H1 (cell line): Measurements from ENCODE around the gene GRIFIN. TPM values are rescaled to one million over a fixed set of nuclear protein-coding genes. Genes with fewer than 3 reads are reported as not detected.
A peak's percentile ranks its signal among the peaks of the same experiment; 100 is the strongest.

Experiments
- CTCF ChIA-PET: fragments of 300-600 bp; sonication (Branson Sonifier 250); formaldehyde crosslinking; loops from one replicate; lab custom pipeline; 2021; ENCODE audit not compliant: partially characterized antibody; lab: Charles Lee
- POLR2A ChIA-PET: fragments of 300-600 bp; sonication (Branson Sonifier 250); formaldehyde crosslinking; loops from one replicate; lab custom pipeline; 2021; ENCODE audit warnings: inconsistent platforms; ENCODE audit not compliant: partially characterized antibody; lab: Charles Lee
- DNase-seq, 2 experiments: peaks; one replicate each; pipeline versions ENCODE4 v3.0.0 to v3.0.0-alpha.2; 2010 to 2022; ENCODE audit warnings: low spot score in 2 of 2, low read depth in 1 of 2, mixed read lengths in 1 of 2
- FAIRE-seq: peaks from 2 replicates; lab custom pipeline; 2011; peaks lifted over from hg19 to GRCh38; lab: Jason Lieb, UNC
- H2AFZ ChIP-seq: 2 replicates; pipeline ENCODE4 v1.8.1; 2012; ENCODE audit warnings: low read length, inconsistent platforms
- H2AK5ac ChIP-seq: 2 replicates; pipeline ENCODE4 v1.6.1; 2013; ENCODE audit warnings: low read depth, low read length
- H2BK120ac ChIP-seq: replicated peaks from 2 replicates; pipeline ENCODE3; 2013; ENCODE audit warnings: low read depth, low read length, inconsistent platforms
- H2BK12ac ChIP-seq: 2 replicates; pipeline ENCODE4 v1.6.1; 2013; ENCODE audit warnings: low read depth, low read length
- H2BK15ac ChIP-seq: 2 replicates; pipeline ENCODE4 v1.6.1; 2013; ENCODE audit warnings: low read length
- H2BK20ac ChIP-seq: 2 replicates; pipeline ENCODE4 v1.6.1; 2013; ENCODE audit warnings: low read length
- H2BK5ac ChIP-seq: 2 replicates; pipeline ENCODE4 v1.6.1; 2013; ENCODE audit warnings: low read depth, low read length
- H3K14ac ChIP-seq: 2 replicates; pipeline ENCODE4 v1.6.1; 2013; ENCODE audit warnings: inconsistent platforms; ENCODE audit not compliant: insufficient read length
- H3K18ac ChIP-seq: 2 replicates; pipeline ENCODE4 v1.6.1; 2013; ENCODE audit warnings: low read length; ENCODE audit errors: extremely low read depth
- H3K23ac ChIP-seq: 2 replicates; pipeline ENCODE4 v1.6.1; 2013; ENCODE audit warnings: inconsistent platforms; ENCODE audit not compliant: insufficient read length
- H3K23me2 ChIP-seq: 2 replicates; pipeline ENCODE4 v1.6.1; 2013; ENCODE audit warnings: low read depth, low read length
- H3K27ac ChIP-seq: 2 replicates; pipeline ENCODE4 v1.6.1; 2011; ENCODE audit warnings: low read depth, low read length, inconsistent platforms
- H3K27me3 ChIP-seq, 4 experiments: replicated peaks in 1 of 4; 1 replicate in 1 of 4; 2 replicates in 3 of 4; pipeline versions ENCODE4 v1.6.1 to v1.8.1; 2011 to 2013; ENCODE audit warnings: low read length in 3 of 4, mild to moderate bottlenecking in 3 of 4, inconsistent platforms in 2 of 4, mixed read lengths in 2 of 4, moderate library complexity in 1 of 4; ENCODE audit not compliant: control insufficient read depth in 3 of 4, insufficient read depth in 3 of 4; ENCODE audit errors: extremely low read depth in 1 of 4
- H3K36me3 ChIP-seq, 4 experiments: 2 replicates each; pipeline versions ENCODE4 v1.6.1 to v1.8.1; 2011 to 2013; ENCODE audit warnings: mild to moderate bottlenecking in 4 of 4, low read length in 3 of 4, moderate library complexity in 2 of 4, control low read depth in 1 of 4, inconsistent platforms in 1 of 4; ENCODE audit not compliant: insufficient read depth in 4 of 4, control insufficient read depth in 2 of 4
- H3K4ac ChIP-seq: replicated peaks from 2 replicates; pipeline ENCODE3; 2013; ENCODE audit warnings: low read length, low read depth, mixed read lengths, inconsistent platforms; ENCODE audit not compliant: insufficient read length
- H3K4me1 ChIP-seq, 4 experiments: replicated peaks in 1 of 4; 1 replicate in 1 of 4; 2 replicates in 3 of 4; pipeline versions ENCODE4 v1.6.1 to v1.8.1; 2011 to 2013; ENCODE audit warnings: low read length in 3 of 4, inconsistent platforms in 2 of 4, mixed read lengths in 1 of 4; ENCODE audit not compliant: insufficient read depth in 4 of 4, control insufficient read depth in 3 of 4
- H3K4me2 ChIP-seq, 2 experiments: 2 replicates each; pipeline versions ENCODE4 v1.6.1 to v1.8.1; 2011 to 2013; ENCODE audit warnings: low read depth in 2 of 2, low read length in 2 of 2, control low read depth in 1 of 2, inconsistent platforms in 1 of 2, mild to moderate bottlenecking in 1 of 2; ENCODE audit not compliant: insufficient read depth in 1 of 2
- H3K4me3 ChIP-seq, 4 experiments: fragments of 200-600, 300-600 bp in 1 of 4; sonication (generic), shearing (Covaris generic), sonication (Bioruptor Twin) in 1 of 4; 2 replicates each; pipeline versions ENCODE4 v1.5.1 to v1.8.1; 2011 to 2016; ENCODE audit warnings: low read length in 4 of 4, low read depth in 3 of 4, control low read depth in 2 of 4, inconsistent platforms in 2 of 4, mild to moderate bottlenecking in 2 of 4, mixed read lengths in 1 of 4, moderate library complexity in 1 of 4; ENCODE audit not compliant: insufficient read depth in 2 of 4; ENCODE audit errors: extremely low read depth in 1 of 4
- H3K56ac ChIP-seq: replicated peaks from 2 replicates; pipeline ENCODE3; 2013; ENCODE audit warnings: low read depth, mild to moderate bottlenecking, mixed read lengths, low read length, inconsistent platforms; ENCODE audit not compliant: insufficient read length
- H3K79me1 ChIP-seq: 2 replicates; pipeline ENCODE4 v1.6.1; 2013; ENCODE audit warnings: low read depth, low read length, control low read depth
- H3K79me2 ChIP-seq, 2 experiments: 2 replicates each; pipeline versions ENCODE4 v1.6.1 to v1.8.1; 2012 to 2013; ENCODE audit warnings: low read length in 2 of 2, mild to moderate bottlenecking in 2 of 2, inconsistent platforms in 1 of 2; ENCODE audit not compliant: insufficient read depth in 2 of 2, control insufficient read depth in 1 of 2
- H3K9ac ChIP-seq, 4 experiments: replicated peaks in 1 of 4; 1 replicate in 1 of 4; 2 replicates in 3 of 4; pipeline versions ENCODE4 v1.6.1 to v1.8.1; 2011 to 2013; ENCODE audit warnings: low read depth in 3 of 4, low read length in 3 of 4, control low read depth in 2 of 4, mild to moderate bottlenecking in 2 of 4, moderate library complexity in 2 of 4, inconsistent platforms in 1 of 4; ENCODE audit errors: extremely low read depth in 1 of 4
- H3K9me3 ChIP-seq, 2 experiments: 2 replicates each; pipeline versions ENCODE4 v1.6.1 to v1.8.1; 2012 to 2013; ENCODE audit warnings: mild to moderate bottlenecking in 2 of 2, moderate library complexity in 2 of 2, control low read depth in 1 of 2, inconsistent platforms in 1 of 2, low read depth in 1 of 2, low read length in 1 of 2, mixed read lengths in 1 of 2; ENCODE audit not compliant: insufficient read depth in 2 of 2
- H4K20me1 ChIP-seq, 2 experiments: replicated peaks in 1 of 2; 2 replicates each; pipeline versions ENCODE3 to v1.8.1; 2011 to 2013; ENCODE audit warnings: inconsistent platforms in 2 of 2, low read length in 2 of 2, mild to moderate bottlenecking in 1 of 2; ENCODE audit not compliant: insufficient read depth in 2 of 2, control insufficient read depth in 1 of 2
- H4K5ac ChIP-seq: 2 replicates; pipeline ENCODE4 v1.6.1; 2013; ENCODE audit warnings: low read length, low read depth, mixed read lengths, inconsistent platforms; ENCODE audit not compliant: insufficient read length
- H4K8ac ChIP-seq: 2 replicates; pipeline ENCODE4 v1.8.0; 2013; ENCODE audit warnings: mild to moderate bottlenecking, moderate library complexity, low read length, inconsistent platforms; ENCODE audit not compliant: insufficient read depth; ENCODE audit errors: extremely low read depth
- H4K91ac ChIP-seq: replicated peaks from 2 replicates; pipeline ENCODE3; 2013; ENCODE audit warnings: low read length, mixed read lengths, inconsistent platforms; ENCODE audit not compliant: insufficient read length
- CBX8 ChIP-seq: fragments of 300-800, 300-1000 bp; sonication (generic); IDR thresholded peaks from 2 replicates; pipeline ENCODE4 v1.7.1; 2016; ENCODE audit warnings: low read depth, low read length, borderline replicate concordance
- CHD1 ChIP-seq: IDR thresholded peaks from 2 replicates; pipeline ENCODE4 v1.6.1; 2012; ENCODE audit warnings: low read depth, low read length, improper control_type of control experiment
- EGR1 ChIP-seq: IDR thresholded peaks from 2 replicates; pipeline ENCODE4 v1.6.1; 2011; ENCODE audit warnings: low read depth, low read length, borderline replicate concordance
- JUN ChIP-seq: IDR thresholded peaks from 2 replicates; pipeline ENCODE4 v1.6.1; 2011; ENCODE audit warnings: low read depth, mild to moderate bottlenecking, improper control_type of control experiment, low read length
- SIRT6 ChIP-seq: IDR thresholded peaks from one replicate; pipeline ENCODE4 v1.7.1; 2012; ENCODE audit warnings: low read length, inconsistent platforms
- SUZ12 ChIP-seq: fragments of 200-600 bp; sonication (generic); IDR thresholded peaks from 2 replicates; pipeline ENCODE4 v1.6.1; 2012; ENCODE audit warnings: mild to moderate bottlenecking, inconsistent platforms, low read length, moderate library complexity, mixed read lengths
- WGBS, 2 experiments: shearing (Covaris generic) in 1 of 2; methylation state at CpG; one replicate each; pipeline versions ENCODE4 v1.1.6 to v1.1.7; 2013 to 2015; ENCODE audit warnings: low lambda C conversion rate in 2 of 2, mixed read lengths in 2 of 2, inconsistent platforms in 1 of 2, low coverage in 1 of 2, missing lambda C conversion rate in 1 of 2; ENCODE audit not compliant: insufficient replicate concordance in 2 of 2, insufficient coverage in 1 of 2, insufficient read length in 1 of 2; ENCODE audit errors: extremely low coverage in 1 of 2, missing lambda C conversion rate in 1 of 2; 5-methylcytosine and 5-hydroxymethylcytosine counted together
- polyA plus RNA-seq, 7 experiments: library from polyadenylated mRNA; depleted of rRNA in 3 of 7; stranded (reverse) in 5 of 7; unstranded in 2 of 7; fragments of >200 nt in 5 of 7; fragments of 200-250 nt in 2 of 7; gene quantifications; 1 replicate in 5 of 7; 2 replicates in 1 of 7; 4 replicates in 1 of 7; pipeline versions ENCODE4 v1.2.1 to v1.2.3, GENCODE V29; 2011 to 2013; ENCODE audit warnings: missing spikeins in 2 of 7, mixed read lengths in 2 of 7
- total RNA-seq: library from RNA; stranded (reverse); fragmentation: NEBNext Ultra II Directional; extraction: Animal tissue kit (Norgen Biotek cat#: 25700); gene quantifications from 2 replicates; pipeline ENCODE4 v1.2.1, GENCODE V29; 2021
- TF ChIP-seq, protein P1 (sequence below): IDR thresholded peaks from 2 replicates; pipeline ENCODE4 v1.6.1; 2011; ENCODE audit warnings: low read length, improper control_type of control experiment

GRIFIN gene
- total and polyA plus RNA-seq, 2 of the 8 experiments (the other 6 are each of a cell fraction or from before 2014, with no cell fraction given), result not detected

DNA sequence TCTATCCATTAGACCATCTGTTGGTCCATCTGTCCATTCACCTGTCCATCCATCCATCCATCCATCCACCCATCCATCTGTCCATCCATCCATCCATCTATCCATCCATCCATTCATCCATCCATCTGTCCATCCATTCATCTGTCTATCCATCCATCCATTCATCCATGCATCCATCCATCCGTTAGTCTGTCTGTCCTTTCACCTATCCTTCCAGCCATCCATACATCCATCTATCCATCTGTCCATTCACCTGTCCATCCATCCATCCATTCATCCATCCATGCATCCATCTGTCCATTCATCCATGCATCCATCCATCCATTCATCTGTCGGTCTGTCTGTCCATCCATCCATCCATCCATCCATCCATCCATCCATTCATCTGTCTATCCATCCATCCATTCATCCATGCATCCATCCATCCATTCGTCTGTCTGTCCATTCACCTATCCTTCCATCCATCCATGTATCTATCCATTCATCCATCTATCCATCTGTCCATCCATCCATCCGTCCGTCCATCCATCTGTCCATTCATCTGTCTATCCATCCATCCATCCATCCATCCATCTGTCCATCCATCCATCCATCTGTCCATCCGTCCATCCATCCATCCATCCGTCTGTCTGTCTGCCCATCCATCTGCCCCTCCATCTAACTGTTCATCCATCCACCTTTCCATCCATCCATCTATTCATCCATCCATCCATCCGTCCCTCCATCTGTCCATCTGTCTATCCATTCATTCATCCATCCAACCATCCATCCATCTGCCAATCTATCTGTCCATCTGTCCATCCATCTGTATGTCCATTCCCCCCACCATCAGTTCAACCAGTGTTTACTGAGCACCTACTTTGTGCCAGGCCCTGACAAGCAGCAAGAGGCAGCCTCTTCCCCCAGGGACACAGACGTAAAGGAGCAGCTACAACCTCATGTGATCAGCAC lies 38.5 kb upstream of the GRIFIN start:
- Histone ChIP-seq H3K79me1 (no peaks in the 10 kb centered on the region), H4K8ac (no peak overlapping the region), H3K36me3 (no peaks in the 10 kb centered on the region), H2BK5ac (no peak overlapping the region; the same call in 1 of the 2 replicates), H2AFZ (no peak overlapping the region), H2BK12ac (0 out of 2 replicates have a peak overlapping the region, but pooled peaks have one; percentile 55), H3K9me3 (no peaks in the 10 kb centered on the region), H3K23ac (no peak overlapping the region), H2AK5ac (peak overlapping the region; percentile 88), H3K27ac (no peak overlapping the region), H3K9ac (no peak overlapping the region), H2BK120ac (no peak overlapping the region), H3K18ac (no peak overlapping the region), H3K79me2 (no peaks in the 10 kb centered on the region), H4K91ac (no peak overlapping the region), H3K4me1 (peaks cover 3 to 29% (median 19%) of the 10 kb centered on the region in 4 experiments), H2BK20ac (no peak overlapping the region), H3K14ac (no peak overlapping the region), H2BK15ac (peak overlapping the region; percentile 73; the same call in 1 of the 2 replicates), H4K20me1 (peaks cover 0 to 4% of the 10 kb centered on the region in 2 experiments), H3K27me3 (peaks cover 0 to 10% (median 9%) of the 10 kb centered on the region in 4 experiments; a peak in 6 of 7 replicates), H3K23me2 (peaks cover 17% of the 10 kb centered on the region; the same call in 1 of the 2 replicates), H3K4me3 (no peak overlapping the region), H4K5ac (no peak overlapping the region), H3K56ac (no peak overlapping the region), H3K4ac (no peak overlapping the region), H3K4me2 (no peak overlapping the region)
- WGBS, 2 experiments, result 94% methylated on average over 9 of the region's 9 CpGs; no CpG with 5 or more reads in 1 of the 2 experiments
- ChIA-PET POLR2A (interaction anchor here (1.0 to 1.3 kb wide), 2 partner anchors 15 to 17 kb away, joined by 3 to 4 read pairs; no protein-coding TSS in a partner anchor), CTCF (interaction anchor here (0.9 kb wide), 1 partner anchor 63 kb away, joined by 3 read pairs; no protein-coding TSS in a partner anchor)
- no peak for FAIRE-seq
- no peak for TF ChIP-seq JUN
- TF ChIP-seq, protein P1, sequence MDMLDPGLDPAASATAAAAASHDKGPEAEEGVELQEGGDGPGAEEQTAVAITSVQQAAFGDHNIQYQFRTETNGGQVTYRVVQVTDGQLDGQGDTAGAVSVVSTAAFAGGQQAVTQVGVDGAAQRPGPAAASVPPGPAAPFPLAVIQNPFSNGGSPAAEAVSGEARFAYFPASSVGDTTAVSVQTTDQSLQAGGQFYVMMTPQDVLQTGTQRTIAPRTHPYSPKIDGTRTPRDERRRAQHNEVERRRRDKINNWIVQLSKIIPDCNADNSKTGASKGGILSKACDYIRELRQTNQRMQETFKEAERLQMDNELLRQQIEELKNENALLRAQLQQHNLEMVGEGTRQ, result no peak
- no peak for TF ChIP-seq CHD1
- no peak for TF ChIP-seq CBX8
- no peak for TF ChIP-seq SIRT6
- no peak for TF ChIP-seq EGR1
- TF ChIP-seq SUZ12, result no peak
- DNase-seq, result no peak
